ENCODE measurements around the gene TPCN2. TPM values are rescaled to one million over a fixed set of nuclear protein-coding genes. Genes with fewer than 3 reads are reported as not detected.
A peak's percentile ranks its signal among the peaks of the same experiment; 100 is the strongest.

The TPCN2 gene
- total and polyA plus RNA-seq, 2 of the 8 experiments (the other 6 are each of a cell fraction or from before 2014, with no cell fraction given): 9.7 to 18.6 TPM

DNA sequence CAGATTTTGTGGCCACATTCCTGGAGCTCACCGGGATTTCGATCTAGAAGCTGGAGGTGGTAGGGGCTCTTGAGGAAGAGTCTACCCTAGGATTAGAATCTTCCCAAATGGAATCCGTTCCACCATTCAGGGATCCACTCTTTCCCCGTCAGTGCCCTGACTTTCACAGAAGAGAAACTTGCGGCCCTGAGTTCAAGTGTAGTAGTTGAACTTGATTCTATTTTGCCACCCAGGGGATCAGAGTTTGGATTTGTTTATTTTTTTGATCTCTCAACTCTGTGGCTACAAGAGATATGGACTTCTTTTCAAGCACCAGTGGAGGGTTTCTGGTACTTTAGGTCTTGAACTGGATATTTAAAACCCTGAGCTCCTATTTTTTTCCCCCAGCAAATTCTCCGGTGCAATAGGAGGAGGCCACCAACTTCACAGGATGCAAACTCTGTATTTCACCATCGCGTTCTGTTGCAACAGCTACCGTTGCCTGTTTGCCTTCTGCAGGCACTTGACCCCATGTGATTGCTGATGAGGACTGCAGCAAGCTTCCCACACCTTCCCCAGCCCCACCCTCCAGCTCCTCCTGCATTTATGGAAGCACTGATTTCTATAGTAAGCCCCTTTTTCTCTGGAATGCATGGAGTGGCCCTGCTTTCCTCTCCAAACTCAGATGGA lies 20.9 kb upstream of the TPCN2 start:
- no peak overlapping the region for H2AFZ ChIP-seq (ENCODE audit: low read length)
- no peak overlapping the region for H3K23ac ChIP-seq (ENCODE audit: insufficient read length)
- H3K56ac ChIP-seq (replicated peaks; ENCODE audit: insufficient read length, low read depth, low read length): no peak overlapping the region
- H2BK120ac ChIP-seq (replicated peaks; ENCODE audit: low read depth, low read length): no peak overlapping the region
- H3K79me1 ChIP-seq (ENCODE audit: low read depth, low read length): no peaks in the 10 kb centered on the region
- FAIRE-seq (no peak), DNase-seq (ENCODE audit: low read depth in 1 of 2, low spot score in 2 of 2) (no peak)
- H2BK5ac ChIP-seq (ENCODE audit: low read depth, low read length): no peak overlapping the region
- no peak overlapping the region for H2BK12ac ChIP-seq (ENCODE audit: low read depth, low read length)
- no peak overlapping the region for H3K9ac ChIP-seq (replicated peaks in 1 of 4; ENCODE audit: extremely low read depth in 1 of 4, low read depth in 3 of 4, low read length in 3 of 4)
- H3K4me2 ChIP-seq (ENCODE audit: insufficient read depth in 1 of 2, low read depth in 2 of 2, low read length in 2 of 2): no peak overlapping the region
- no peak overlapping the region for H4K91ac ChIP-seq (replicated peaks; ENCODE audit: insufficient read length, low read length)
- H3K14ac ChIP-seq (ENCODE audit: insufficient read length): no peak overlapping the region
- H3K79me2 ChIP-seq (ENCODE audit: control insufficient read depth in 1 of 2, insufficient read depth in 2 of 2, low read length in 2 of 2): no peaks in the 10 kb centered on the region
- no peak overlapping the region for H2BK20ac ChIP-seq (ENCODE audit: low read length)
- no peaks in the 10 kb centered on the region for H3K23me2 ChIP-seq (ENCODE audit: low read depth, low read length)
- no peaks in the 10 kb centered on the region for H3K4me1 ChIP-seq (replicated peaks in 1 of 4; ENCODE audit: control insufficient read depth in 3 of 4, insufficient read depth in 4 of 4, low read length in 3 of 4)
- H4K20me1 ChIP-seq (replicated peaks in 1 of 2; ENCODE audit: control insufficient read depth in 1 of 2, insufficient read depth in 2 of 2, low read length in 2 of 2): no peaks in the 10 kb centered on the region
- H4K5ac ChIP-seq (ENCODE audit: insufficient read length, low read depth, low read length): no peak overlapping the region
- 0 out of 2 replicates have a peak overlapping the region, but pooled peaks have one; percentile 28 for H4K8ac ChIP-seq (ENCODE audit: extremely low read depth, insufficient read depth, low read length)
- H2BK15ac ChIP-seq (ENCODE audit: low read length): no peak overlapping the region
- H3K18ac ChIP-seq (ENCODE audit: extremely low read depth, low read length): no peak overlapping the region
- no peak overlapping the region for H2AK5ac ChIP-seq (ENCODE audit: low read depth, low read length)
- H3K4ac ChIP-seq (replicated peaks; ENCODE audit: insufficient read length, low read depth, low read length): no peak overlapping the region
- H3K27ac ChIP-seq (ENCODE audit: low read depth, low read length): no peak overlapping the region
- no peaks in the 10 kb centered on the region for H3K9me3 ChIP-seq (ENCODE audit: insufficient read depth in 2 of 2, low read depth in 1 of 2, low read length in 1 of 2)
- ChIA-PET CTCF (ENCODE audit: partially characterized antibody) (interaction anchor here (0.9 to 2.0 kb wide), 5 partner anchors 9 to 78 kb away, joined by 3 to 8 read pairs (median 3); no protein-coding TSS in a partner anchor), POLR2A (ENCODE audit: partially characterized antibody) (interaction anchor here (1.1 to 1.7 kb wide), 2 partner anchors 14 to 33 kb away, joined by 3 read pairs; no protein-coding TSS in a partner anchor)
- H3K36me3 ChIP-seq (ENCODE audit: control insufficient read depth in 2 of 4, insufficient read depth in 4 of 4, low read length in 3 of 4): no peaks in the 10 kb centered on the region
- 91% methylated on average over 9 of the region's 9 CpGs; no CpG with 5 or more reads in 1 of the 2 experiments for WGBS, 2 experiments (ENCODE audit: extremely low coverage in 1 of 2, insufficient coverage in 1 of 2, insufficient read length in 1 of 2, insufficient replicate concordance in 2 of 2, low coverage in 1 of 2, low lambda C conversion rate in 2 of 2, missing lambda C conversion rate in 1 of 2)
- no peaks in the 10 kb centered on the region for H3K27me3 ChIP-seq (replicated peaks in 1 of 4; ENCODE audit: control insufficient read depth in 3 of 4, extremely low read depth in 1 of 4, insufficient read depth in 3 of 4, low read length in 3 of 4)
- H3K4me3 ChIP-seq (ENCODE audit: extremely low read depth in 1 of 4, insufficient read depth in 2 of 4, low read depth in 3 of 4, low read length in 4 of 4): no peak overlapping the region
- TF ChIP-seq RAD21 (IDR thresholded peaks at IDR 0.05 in 1 of 2, conservative IDR thresholded peaks at IDR 0.05 in 1 of 2; ENCODE audit: low read depth in 2 of 2, low read length in 2 of 2) (no peak), SIRT6 (IDR thresholded peaks at IDR 0.05; ENCODE audit: low read length) (no peak), HDAC6 (IDR thresholded peaks at IDR 0.05; ENCODE audit: low read depth, low read length) (no peak), YY1 (IDR thresholded peaks at IDR 0.05; ENCODE audit: low read depth, low read length) (no peak), JUND (IDR thresholded peaks at IDR 0.05; ENCODE audit: low read length) (no peak), CEBPB (IDR thresholded peaks at IDR 0.05; ENCODE audit: low read depth, low read length) (no peak), PHF8 (conservative IDR thresholded peaks at IDR 0.05; ENCODE audit: low read depth, low read length) (no peak)
- TF ChIP-seq, protein P1, sequence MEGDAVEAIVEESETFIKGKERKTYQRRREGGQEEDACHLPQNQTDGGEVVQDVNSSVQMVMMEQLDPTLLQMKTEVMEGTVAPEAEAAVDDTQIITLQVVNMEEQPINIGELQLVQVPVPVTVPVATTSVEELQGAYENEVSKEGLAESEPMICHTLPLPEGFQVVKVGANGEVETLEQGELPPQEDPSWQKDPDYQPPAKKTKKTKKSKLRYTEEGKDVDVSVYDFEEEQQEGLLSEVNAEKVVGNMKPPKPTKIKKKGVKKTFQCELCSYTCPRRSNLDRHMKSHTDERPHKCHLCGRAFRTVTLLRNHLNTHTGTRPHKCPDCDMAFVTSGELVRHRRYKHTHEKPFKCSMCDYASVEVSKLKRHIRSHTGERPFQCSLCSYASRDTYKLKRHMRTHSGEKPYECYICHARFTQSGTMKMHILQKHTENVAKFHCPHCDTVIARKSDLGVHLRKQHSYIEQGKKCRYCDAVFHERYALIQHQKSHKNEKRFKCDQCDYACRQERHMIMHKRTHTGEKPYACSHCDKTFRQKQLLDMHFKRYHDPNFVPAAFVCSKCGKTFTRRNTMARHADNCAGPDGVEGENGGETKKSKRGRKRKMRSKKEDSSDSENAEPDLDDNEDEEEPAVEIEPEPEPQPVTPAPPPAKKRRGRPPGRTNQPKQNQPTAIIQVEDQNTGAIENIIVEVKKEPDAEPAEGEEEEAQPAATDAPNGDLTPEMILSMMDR (IDR thresholded peaks at IDR 0.05; ENCODE audit: control extremely low read depth in 1 of 3, insufficient read depth in 1 of 3, low read depth in 1 of 3, low read length in 3 of 3): no peak
- TF ChIP-seq, protein P2, sequence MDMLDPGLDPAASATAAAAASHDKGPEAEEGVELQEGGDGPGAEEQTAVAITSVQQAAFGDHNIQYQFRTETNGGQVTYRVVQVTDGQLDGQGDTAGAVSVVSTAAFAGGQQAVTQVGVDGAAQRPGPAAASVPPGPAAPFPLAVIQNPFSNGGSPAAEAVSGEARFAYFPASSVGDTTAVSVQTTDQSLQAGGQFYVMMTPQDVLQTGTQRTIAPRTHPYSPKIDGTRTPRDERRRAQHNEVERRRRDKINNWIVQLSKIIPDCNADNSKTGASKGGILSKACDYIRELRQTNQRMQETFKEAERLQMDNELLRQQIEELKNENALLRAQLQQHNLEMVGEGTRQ (IDR thresholded peaks at IDR 0.05; ENCODE audit: low read length): no peak
